HG03196 (cell line): ENCODE data around the gene CLK1.
"Not testable (repeated sequence)": the region's sequence is repeated elsewhere in the genome, so short reads cannot be mapped to it uniquely, and the experiment has no call there.

Experiments
- ATAC-seq: cut with Tn5 transposase; IDR thresholded peaks from one replicate; pipeline ENCODE4 v1.9.1; 2021; ENCODE audit not compliant: unreplicated experiment

The CLK1 gene

GRCh38 chr2:200851398-200852248, 12.8 kb downstream of the CLK1 start:
- ATAC-seq, result no peak

GRCh38 chr2:200850512-200851256, 13.8 kb downstream of the CLK1 start:
- ATAC-seq, result no peak

- no peak for ATAC-seq
These were observed 16.5 kb downstream of the CLK1 start for GRCh38 chr2:200847939-200848338.

GRCh38 chr2:200847269-200847668, 17.2 kb downstream of the CLK1 start:
- ATAC-seq, result no peak

GRCh38 chr2:200845669-200846325, 18.7 kb downstream of the CLK1 start:
- no peak for ATAC-seq

- ATAC-seq, result no peak
These were observed 19.3 kb downstream of the CLK1 start for GRCh38 chr2:200845194-200845593.

GRCh38 chr2:200843993-200844948, 20.2 kb downstream of the CLK1 start:
- ATAC-seq, result no peak

- ATAC-seq, result no peak
These were observed 24.9 kb downstream of the CLK1 start for GRCh38 chr2:200839513-200839912.

GRCh38 chr2:200834701-200835100, 29.8 kb downstream of the CLK1 start:
- no peak for ATAC-seq

- no peak for ATAC-seq
These were observed 35.2 kb downstream of the CLK1 start for GRCh38 chr2:200829258-200829655.

- no peak for ATAC-seq
These were observed 35.7 kb downstream of the CLK1 start for GRCh38 chr2:200828572-200829257.

GRCh38 chr2:200828104-200828503, 36.4 kb downstream of the CLK1 start:
- no peak for ATAC-seq

- no peak for ATAC-seq
These were observed 42.7 kb downstream of the CLK1 start for GRCh38 chr2:200821686-200822245.

GRCh38 chr2:200820573-200821234, 43.8 kb downstream of the CLK1 start:
- ATAC-seq, result no peak

- ATAC-seq, result not testable (repeated sequence)
These were observed 45.7 kb downstream of the CLK1 start for GRCh38 chr2:200818732-200819131.

GRCh38 chr2:200814917-200815316, 49.5 kb downstream of the CLK1 start:
- ATAC-seq, result no peak

GRCh38 chr2:200814276-200814815, 50.1 kb downstream of the CLK1 start:
- no peak for ATAC-seq

GRCh38 chr2:200812122-200813022, 52.1 kb downstream of the CLK1 start:
- peak; percentile 43 for ATAC-seq
